HK-2 (cell line): ENCODE results near the gene DIAPH2.

Experiments used
- DNase-seq: peaks from one replicate; pipeline ENCODE4 v3.0.0-alpha.2; 2018; ENCODE audit not compliant: unreplicated experiment

DIAPH2 gene

GRCh38 chrX:97050392-97050791 lies 365.8 kb downstream of the DIAPH2 start:
- no peak for DNase-seq

- no peak for DNase-seq
Measured at GRCh38 chrX:97057349-97057909, 372.8 kb downstream of the DIAPH2 start.

DNA sequence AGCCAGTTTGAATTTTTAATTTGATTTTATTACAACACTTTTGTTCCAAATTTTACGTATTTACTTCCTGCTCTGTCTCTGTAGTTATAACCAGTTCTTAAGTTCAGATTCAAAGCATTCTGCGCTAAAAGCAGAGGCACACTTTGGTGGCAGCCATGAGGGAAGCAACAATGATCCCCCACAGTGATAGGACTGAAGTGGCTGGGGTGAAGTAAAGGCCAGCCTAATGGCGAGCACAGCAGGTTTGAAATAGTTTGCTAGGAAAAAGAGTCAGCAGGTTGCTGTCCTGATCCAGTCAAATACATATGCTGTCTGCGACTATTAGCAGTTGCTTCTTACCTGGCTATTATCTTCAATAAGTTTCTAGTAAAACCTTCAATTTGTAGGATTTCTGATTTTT lies 375.4 kb downstream of the DIAPH2 start:
- no peak for DNase-seq

- no peak for DNase-seq
Measured at GRCh38 chrX:97065066-97065465, 380.4 kb downstream of the DIAPH2 start.

DNA sequence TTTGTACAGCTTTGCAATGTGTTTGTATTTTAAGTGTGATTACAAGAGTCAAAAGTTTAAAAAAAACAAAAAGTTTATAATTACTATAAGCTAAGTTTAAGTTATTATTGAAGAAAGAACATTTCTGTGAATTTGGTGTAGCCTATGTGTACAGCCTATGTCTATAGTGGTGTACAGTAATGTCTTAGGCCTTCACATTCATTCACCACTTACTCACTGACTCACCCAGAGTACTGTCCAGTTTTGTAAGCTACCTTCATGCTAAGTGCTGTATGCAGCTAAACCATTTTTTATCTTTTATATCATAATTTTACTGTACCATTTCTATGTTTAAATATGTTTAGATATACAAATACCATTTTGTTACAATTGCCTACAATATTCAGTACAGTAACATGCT lies 381.3 kb downstream of the DIAPH2 start:
- DNase-seq = no peak

GRCh38 chrX:97066381-97066780 lies 381.7 kb downstream of the DIAPH2 start:
- DNase-seq = no peak

GRCh38 chrX:97070346-97070745 lies 385.7 kb downstream of the DIAPH2 start:
- DNase-seq = no peak

GRCh38 chrX:97074400-97074799 lies 389.8 kb downstream of the DIAPH2 start:
- no peak for DNase-seq

- DNase-seq = no peak
Measured at GRCh38 chrX:97089116-97089515, 404.5 kb downstream of the DIAPH2 start.

- no peak for DNase-seq
Measured at GRCh38 chrX:97096385-97096784, 411.7 kb downstream of the DIAPH2 start.

DNA sequence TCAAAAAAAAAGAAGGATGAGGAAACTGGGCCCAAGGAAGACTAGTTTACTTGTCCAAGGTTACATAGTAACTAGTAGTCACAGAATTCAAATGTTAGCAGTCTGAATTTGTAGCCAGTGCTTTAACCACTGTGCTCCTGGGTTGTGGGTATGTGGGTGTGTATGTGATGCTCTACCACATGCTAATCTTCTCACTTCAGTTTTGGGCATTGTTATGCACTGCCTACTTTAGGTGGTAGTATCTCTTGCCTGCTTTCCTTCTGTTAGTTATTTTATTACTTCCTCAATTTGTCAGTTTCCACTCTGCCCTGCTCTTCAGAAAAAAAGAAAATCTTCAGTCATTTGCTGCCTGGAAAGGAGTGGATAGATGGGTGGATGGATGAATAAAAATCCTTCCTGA lies 418.3 kb downstream of the DIAPH2 start:
- no peak for DNase-seq

- no peak for DNase-seq
Measured at GRCh38 chrX:97109730-97110129, 425.1 kb downstream of the DIAPH2 start.

DNA sequence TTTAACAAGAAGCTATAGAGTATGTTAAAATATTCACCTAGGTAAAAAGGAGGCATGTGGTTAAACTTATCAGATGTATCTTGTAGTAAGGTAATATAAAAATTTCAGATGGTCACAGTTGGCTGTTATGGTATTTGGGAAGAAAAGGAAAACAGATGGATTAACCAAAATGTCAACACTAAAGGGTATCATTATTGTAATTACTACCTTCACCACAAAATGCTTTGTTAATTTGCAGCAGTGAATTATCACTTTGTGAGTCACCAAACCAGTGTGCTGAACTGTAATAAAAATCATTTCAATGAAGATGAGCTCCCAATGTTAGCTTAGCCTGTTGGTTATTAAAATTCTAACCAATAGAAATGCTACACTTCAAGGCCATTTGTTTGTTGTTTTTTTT lies 432.9 kb downstream of the DIAPH2 start:
- DNase-seq = no peak

- DNase-seq = no peak
Measured at GRCh38 chrX:97119474-97120109, 434.9 kb downstream of the DIAPH2 start.

GRCh38 chrX:97123001-97123400 lies 438.4 kb downstream of the DIAPH2 start:
- DNase-seq = no peak

DNA sequence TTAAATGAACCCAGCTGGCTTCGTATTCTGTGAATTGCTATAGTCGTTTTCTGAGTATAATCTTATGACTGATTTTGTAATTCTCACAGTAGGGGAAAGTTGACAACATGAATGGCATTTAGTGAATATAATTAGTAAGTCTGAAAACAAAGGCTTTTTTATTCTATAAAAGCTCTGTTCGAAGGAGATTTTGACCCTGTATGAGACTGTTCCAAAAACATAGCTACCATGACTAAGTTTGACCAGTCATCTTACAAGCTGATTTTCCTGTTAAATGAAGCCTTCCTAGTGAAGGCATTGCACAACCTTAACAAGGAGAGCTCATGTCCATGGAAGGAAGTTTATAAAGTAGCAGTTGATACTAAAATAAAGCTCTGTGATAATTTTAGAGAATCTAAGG lies 441.4 kb downstream of the DIAPH2 start:
- no peak for DNase-seq

DNA sequence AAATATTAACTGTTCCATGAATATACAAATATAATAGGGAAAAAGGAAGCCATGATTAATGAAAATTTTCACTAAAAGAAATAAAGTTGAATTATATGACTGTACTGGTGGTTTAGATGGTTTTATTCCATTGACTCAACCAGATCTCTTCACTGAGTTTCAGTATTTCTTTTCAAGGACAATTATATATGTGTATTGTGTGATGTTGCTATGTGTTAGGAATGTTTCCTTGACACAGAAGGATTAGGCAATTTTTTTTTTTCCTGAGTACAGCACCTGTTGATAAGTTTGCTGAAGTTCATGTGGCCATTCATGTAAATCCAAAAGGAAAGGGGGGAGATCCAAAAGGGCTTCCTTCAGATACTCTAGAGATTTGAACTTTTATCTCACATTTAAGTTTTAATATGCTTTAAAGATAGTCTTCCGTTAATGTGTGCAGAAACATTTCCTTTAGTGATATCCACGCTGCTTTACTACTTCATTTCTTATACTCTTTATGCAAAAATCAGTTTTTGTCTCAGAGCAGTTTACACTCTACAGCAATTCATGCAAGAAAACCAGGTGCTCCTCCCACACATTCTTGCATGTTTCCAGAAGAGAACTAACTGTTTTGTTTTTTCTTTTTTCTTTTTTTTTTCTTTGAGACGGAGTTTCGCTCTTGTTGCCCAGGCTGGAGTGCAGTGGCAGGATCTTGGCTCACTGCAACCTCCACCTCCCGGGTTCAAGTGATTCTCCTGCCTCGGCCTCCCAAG lies 448.2 kb downstream of the DIAPH2 start:
- DNase-seq = no peak

GRCh38 chrX:97145934-97146333 lies 461.3 kb downstream of the DIAPH2 start:
- DNase-seq = no peak

DNA sequence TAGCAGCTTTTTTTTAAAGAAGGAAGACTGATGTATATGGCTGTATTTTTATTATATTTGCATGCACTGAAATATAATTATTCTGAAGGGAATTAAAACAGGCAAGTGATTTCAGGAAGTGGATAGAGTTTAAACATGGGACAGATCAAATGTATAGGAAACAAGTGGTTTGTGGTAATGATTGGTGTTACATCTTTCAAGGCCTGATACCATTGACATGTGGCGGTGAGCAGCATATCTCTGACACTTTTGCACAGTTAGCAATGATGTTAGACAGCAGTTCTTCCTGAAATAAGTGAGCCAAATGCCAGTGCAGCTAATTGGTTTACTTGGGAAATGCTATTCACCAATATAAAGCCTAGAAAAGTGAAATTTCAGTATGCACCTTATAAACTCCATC lies 471.2 kb downstream of the DIAPH2 start:
- DNase-seq = no peak

GRCh38 chrX:97158269-97158668 lies 473.6 kb downstream of the DIAPH2 start:
- DNase-seq = no peak

- no peak for DNase-seq
Measured at GRCh38 chrX:97159916-97160800, 475.5 kb downstream of the DIAPH2 start.

DNA sequence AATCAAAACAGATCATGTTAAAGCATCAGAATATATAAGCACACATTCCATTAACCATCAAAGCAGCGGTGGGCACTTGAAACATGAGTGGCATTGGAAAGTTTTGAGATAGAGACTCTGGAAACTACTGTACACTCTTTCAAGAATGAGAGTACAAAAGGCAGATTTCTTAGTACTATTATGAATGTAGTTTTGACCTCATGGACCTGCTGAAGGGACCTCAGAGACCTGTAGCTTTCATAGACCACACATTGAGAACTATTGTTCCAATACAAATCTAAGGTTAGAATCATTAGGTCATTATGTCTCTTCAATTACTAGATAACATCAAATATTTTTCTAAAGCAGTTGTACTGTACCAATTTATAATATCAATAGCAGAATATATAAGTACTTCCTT lies 482.7 kb downstream of the DIAPH2 start:
- DNase-seq = no peak
